HepG2 (cell line): ENCODE results near the gene IL1RAPL2.

Experiments
- CTCF ChIP-seq: sonication (generic); formaldehyde crosslinking; IDR thresholded peaks from 2 replicates; pipeline ENCODE4 v1.5.0; 2020; ENCODE audit warnings: mild to moderate bottlenecking, missing genetic modification reagents, moderate library complexity
- HNF4G ChIP-seq, 2 experiments: sonication (generic) in 1 of 2; formaldehyde crosslinking in 1 of 2; IDR thresholded peaks; 2 replicates each; pipeline versions ENCODE4 v1.4.0 to v1.6.1; 2011 to 2020; ENCODE audit warnings: borderline replicate concordance in 2 of 2, low read depth in 2 of 2, mild to moderate bottlenecking in 2 of 2, low read length in 1 of 2, missing genetic modification reagents in 1 of 2, moderate library complexity in 1 of 2
- RELA ChIP-seq: sonication (generic); formaldehyde crosslinking; IDR thresholded peaks from 2 replicates; pipeline ENCODE4 v1.4.0; 2020; ENCODE audit warnings: missing genetic modification reagents
- SIN3B ChIP-seq: fragments of 150-350 bp; IDR thresholded peaks from 2 replicates; pipeline ENCODE4 v1.6.1; 2014; ENCODE audit warnings: low read length
- SP1 ChIP-seq, 2 experiments: fragments of 450-650 bp in 1 of 2; sonication (generic) in 1 of 2; formaldehyde crosslinking in 1 of 2; IDR thresholded peaks; 2 replicates each; pipeline versions ENCODE4 v1.4.0 to v1.6.1; 2016 to 2020; ENCODE audit warnings: missing genetic modification reagents in 1 of 2
- TAF1 ChIP-seq: sonication (generic); formaldehyde crosslinking; IDR thresholded peaks from 2 replicates; pipeline ENCODE4 v1.4.0; 2020; ENCODE audit warnings: missing genetic modification reagents
- THYN1 ChIP-seq: sonication (generic); formaldehyde crosslinking; IDR thresholded peaks from 2 replicates; pipeline ENCODE4 v1.8.1; 2023; ENCODE audit warnings: low read depth, mild to moderate bottlenecking, moderate library complexity, missing genetic modification reagents, borderline replicate concordance
- USF2 ChIP-seq, 2 experiments: sonication (generic) in 1 of 2; formaldehyde crosslinking in 1 of 2; IDR thresholded peaks; 2 replicates each; pipeline versions ENCODE4 v1.5.1 to v1.6.1; 2011 to 2020; ENCODE audit warnings: borderline replicate concordance in 1 of 2, low read depth in 1 of 2, low read length in 1 of 2, mild to moderate bottlenecking in 1 of 2, missing genetic modification reagents in 1 of 2, moderate library complexity in 1 of 2
- ZFP90 ChIP-seq: sonication (generic); formaldehyde crosslinking; IDR thresholded peaks from 2 replicates; pipeline ENCODE4 v1.8.0; 2022; ENCODE audit warnings: missing genetic modification reagents, mild to moderate bottlenecking, inconsistent platforms, borderline replicate concordance
- ZNF574 ChIP-seq: sonication (generic); formaldehyde crosslinking; IDR thresholded peaks from 2 replicates; pipeline ENCODE4 v1.4.0; 2020; ENCODE audit warnings: missing genetic modification reagents
- ZNF746 ChIP-seq: sonication (generic); formaldehyde crosslinking; IDR thresholded peaks from 2 replicates; pipeline ENCODE4 v1.8.0; 2022; ENCODE audit warnings: mild to moderate bottlenecking, missing genetic modification reagents
- ZSCAN5A ChIP-seq: sonication (generic); formaldehyde crosslinking; IDR thresholded peaks from 2 replicates; pipeline ENCODE4 v1.8.0; 2022; ENCODE audit warnings: mild to moderate bottlenecking, missing genetic modification reagents, borderline replicate concordance

DNA sequence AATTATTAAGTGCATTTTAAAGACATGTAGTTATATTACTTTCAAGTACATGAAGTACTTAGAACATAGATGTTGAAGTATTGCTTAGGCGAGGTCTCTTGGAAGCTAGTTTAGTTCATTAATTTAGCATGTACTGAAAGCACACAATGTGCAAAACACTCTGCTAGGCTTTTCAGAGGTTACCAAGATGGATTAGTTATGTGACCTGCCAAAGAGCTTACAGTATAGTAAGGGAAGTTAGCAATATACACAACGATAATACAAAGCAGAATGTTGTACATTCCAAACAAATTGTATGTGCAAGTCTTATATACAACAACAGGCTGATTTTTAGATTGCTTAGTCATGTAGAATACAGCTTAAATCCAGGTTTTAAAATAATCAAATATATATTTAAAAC lies 1137.9 kb downstream of the IL1RAPL2 start:
- no peak for TF ChIP-seq SIN3B
- no peak for TF ChIP-seq SP1 (IDR thresholded peaks at IDR 0.05)
- TF ChIP-seq SP1 (CRISPR knock-in tag; IDR thresholded peaks at IDR 0.05) = no peak
- no peak for TF ChIP-seq CTCF
- TF ChIP-seq THYN1 (CRISPR knock-in tag) = no peak
- no peak for TF ChIP-seq RELA
- no peak for TF ChIP-seq ZFP90
- TF ChIP-seq USF2 (IDR thresholded peaks at IDR 0.05; ENCODE audit: low read depth, low read length) = no peak
- no peak for TF ChIP-seq USF2 (CRISPR knock-in tag; IDR thresholded peaks at IDR 0.05; ENCODE audit: borderline replicate concordance)
- TF ChIP-seq ZNF574 = no peak
- no peak for TF ChIP-seq HNF4G (IDR thresholded peaks at IDR 0.05; ENCODE audit: borderline replicate concordance, low read depth, low read length)
- no peak for TF ChIP-seq HNF4G (CRISPR knock-in tag; IDR thresholded peaks at IDR 0.05; ENCODE audit: borderline replicate concordance, low read depth)
- no peak for TF ChIP-seq ZNF746
- no peak for TF ChIP-seq TAF1
- no peak for TF ChIP-seq ZSCAN5A (CRISPR knock-in tag)
